Uterus (tissue), 4 donors: Measurements from ENCODE around the gene OR6X1. TPM values are rescaled to one million over a fixed set of nuclear protein-coding genes. Genes with fewer than 3 reads are reported as not detected.

Source experiments
- DNase-seq, 2 donors: peaks; one replicate each; pipeline ENCODE4 v3.0.0-alpha.2; 2019 to 2020
- H3K27ac ChIP-seq, 2 donors: fragments of 200-600 bp; sonication (generic); 1 replicate in 1 of 2; 2 replicates in 1 of 2; pipeline ENCODE4 v1.5.1; 2016 to 2018
- H3K27me3 ChIP-seq, 2 donors: fragments of 200-600 bp; sonication (generic); one replicate each; pipeline ENCODE4 v1.5.1; 2018 to 2019; ENCODE audit warnings: control low read depth in 1 of 2
- H3K36me3 ChIP-seq, 2 donors: fragments of 200-600 bp; sonication (generic); one replicate each; pipeline ENCODE4 v1.5.1; 2019; ENCODE audit warnings: control low read depth in 1 of 2
- H3K4me1 ChIP-seq, 2 donors: fragments of 200-600 bp; sonication (generic); one replicate each; pipeline ENCODE4 v1.5.1; 2018 to 2019; ENCODE audit warnings: control low read depth in 1 of 2
- H3K4me3 ChIP-seq, 2 donors: fragments of 200-600 bp; sonication (generic); 1 replicate in 1 of 2; 2 replicates in 1 of 2; pipeline ENCODE4 v1.5.1; 2018 to 2019; ENCODE audit warnings: mild to moderate bottlenecking in 1 of 2
- H3K9me3 ChIP-seq, 2 donors: fragments of 200-600 bp; sonication (generic); one replicate each; pipeline ENCODE4 v1.5.1; 2019; ENCODE audit warnings: control low read depth in 1 of 2
- POLR2A ChIP-seq, 2 donors: fragments of 450-650 bp; IDR thresholded peaks; one replicate each; pipeline ENCODE4 v1.6.1; 2016; ENCODE audit warnings: antibody characterized with exemption in 2 of 2, mild to moderate bottlenecking in 1 of 2, moderate library complexity in 1 of 2
- intact Hi-C: fragments of 100-400 bp; cut with DNase I; formaldehyde crosslinking; loops from one replicate; pipeline ENCODE4 v1.15.1; 2023; ENCODE audit warnings: low total_unique reads
- total RNA-seq, 4 donors: library from RNA; depleted of rRNA in 3 of 4; stranded (reverse); fragments of >200 nt in 3 of 4; gene quantifications; one replicate each; pipeline versions ENCODE4 v1.1.0 to v1.2.4, GENCODE V29; 2014 to 2023
- TF ChIP-seq, protein P1 (sequence below), 4 experiments: fragments of 200-600 bp in 2 of 4; fragments of 450-650 bp in 2 of 4; sonication (generic) in 2 of 4; IDR thresholded peaks; one replicate each; pipeline ENCODE4 v1.5.1; 2016 to 2019; ENCODE audit warnings: antibody characterized with exemption in 4 of 4, mild to moderate bottlenecking in 2 of 4, moderate library complexity in 1 of 4
- donor health status: DM: yes; HTN: yes; CAD: no.

OR6X1 gene
- total RNA-seq, 4 donors from 2014 or later = not detected

GRCh38 chr11:123778511-123778910 lies 24.2 kb upstream of the OR6X1 start:
- Histone ChIP-seq H3K4me3 (no peak overlapping the region), H3K27ac (no peak overlapping the region), H3K27me3 (no peaks in the 10 kb centered on the region), H3K9me3 (no peaks in the 10 kb centered on the region), H3K36me3 (no peaks in the 10 kb centered on the region), H3K4me1 (no peaks in the 10 kb centered on the region)
- no peak for DNase-seq
- intact Hi-C loops = no loop called here
- TF ChIP-seq POLR2A (IDR thresholded peaks at IDR 0.05) = no peak
- TF ChIP-seq, protein P1, sequence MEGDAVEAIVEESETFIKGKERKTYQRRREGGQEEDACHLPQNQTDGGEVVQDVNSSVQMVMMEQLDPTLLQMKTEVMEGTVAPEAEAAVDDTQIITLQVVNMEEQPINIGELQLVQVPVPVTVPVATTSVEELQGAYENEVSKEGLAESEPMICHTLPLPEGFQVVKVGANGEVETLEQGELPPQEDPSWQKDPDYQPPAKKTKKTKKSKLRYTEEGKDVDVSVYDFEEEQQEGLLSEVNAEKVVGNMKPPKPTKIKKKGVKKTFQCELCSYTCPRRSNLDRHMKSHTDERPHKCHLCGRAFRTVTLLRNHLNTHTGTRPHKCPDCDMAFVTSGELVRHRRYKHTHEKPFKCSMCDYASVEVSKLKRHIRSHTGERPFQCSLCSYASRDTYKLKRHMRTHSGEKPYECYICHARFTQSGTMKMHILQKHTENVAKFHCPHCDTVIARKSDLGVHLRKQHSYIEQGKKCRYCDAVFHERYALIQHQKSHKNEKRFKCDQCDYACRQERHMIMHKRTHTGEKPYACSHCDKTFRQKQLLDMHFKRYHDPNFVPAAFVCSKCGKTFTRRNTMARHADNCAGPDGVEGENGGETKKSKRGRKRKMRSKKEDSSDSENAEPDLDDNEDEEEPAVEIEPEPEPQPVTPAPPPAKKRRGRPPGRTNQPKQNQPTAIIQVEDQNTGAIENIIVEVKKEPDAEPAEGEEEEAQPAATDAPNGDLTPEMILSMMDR (IDR thresholded peaks at IDR 0.05) = no peak

DNA sequence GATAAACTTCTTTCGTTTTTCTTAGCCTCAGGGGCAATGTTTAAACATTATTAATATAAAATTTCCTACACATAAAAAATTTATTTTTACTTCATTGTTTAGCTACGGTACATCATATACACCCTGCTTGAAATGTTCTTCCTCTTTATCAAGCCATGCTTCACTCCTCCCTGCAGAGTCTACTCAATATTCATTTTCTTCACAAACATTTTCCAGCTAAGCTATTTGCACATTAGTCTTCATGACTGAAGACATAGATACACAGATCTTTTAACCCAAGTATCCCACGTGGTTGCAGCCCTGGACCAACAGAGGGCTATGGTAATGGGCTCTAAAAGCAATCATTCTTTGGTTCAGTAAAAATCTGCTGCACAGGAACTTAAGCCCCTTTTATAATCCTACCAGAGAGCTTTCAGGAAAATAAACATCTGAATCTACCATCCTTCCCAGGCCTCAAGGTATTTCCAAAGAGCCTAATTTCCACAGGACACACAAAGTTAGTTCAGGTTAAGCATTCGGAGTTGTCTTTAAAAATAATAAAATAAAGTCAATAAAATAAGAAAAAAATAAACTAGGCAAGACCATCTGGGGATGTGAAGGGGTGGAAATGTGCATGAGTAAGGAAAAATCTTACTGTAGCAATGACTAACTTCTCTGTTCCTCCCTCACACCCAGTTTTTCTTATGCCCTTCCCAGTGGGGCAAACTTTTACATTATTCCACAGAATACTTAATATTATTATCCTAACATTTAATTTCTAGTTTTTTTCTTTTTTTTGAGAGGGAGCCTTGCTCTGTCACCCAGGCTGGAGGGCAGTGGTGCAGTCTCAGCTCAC lies 21.6 kb upstream of the OR6X1 start:
- H3K4me3 ChIP-seq = no peak overlapping the region
- H3K9me3 ChIP-seq = no peaks in the 10 kb centered on the region
- intact Hi-C loops = no loop called here
- no peak overlapping the region for H3K27ac ChIP-seq
- no peaks in the 10 kb centered on the region for H3K4me1 ChIP-seq
- no peaks in the 10 kb centered on the region for H3K27me3 ChIP-seq
- no peaks in the 10 kb centered on the region for H3K36me3 ChIP-seq
- TF ChIP-seq, protein P1 (IDR thresholded peaks at IDR 0.05) = no peak
- TF ChIP-seq POLR2A (IDR thresholded peaks at IDR 0.05) = no peak
- DNase-seq = no peak

DNA sequence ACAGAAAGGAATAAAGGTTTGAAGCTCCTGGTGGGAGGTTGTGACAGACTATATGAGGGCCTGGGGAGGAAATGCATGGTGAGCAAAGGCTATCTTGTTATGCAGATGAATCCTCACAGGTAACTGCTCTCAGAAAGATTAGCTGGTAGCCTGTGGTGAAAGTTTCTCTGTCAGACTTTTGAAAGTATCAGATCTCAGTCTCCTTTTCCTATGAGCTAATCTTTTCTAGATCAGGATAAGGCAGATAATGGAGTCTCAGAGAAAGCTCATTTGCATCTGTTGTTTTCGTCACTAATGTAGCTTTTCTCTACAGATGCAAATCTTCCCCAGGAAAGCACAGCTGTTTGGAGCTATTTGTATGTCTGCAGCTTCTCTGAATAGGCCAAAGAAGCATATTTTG lies 21.0 kb upstream of the OR6X1 start:
- Histone ChIP-seq H3K4me3 (no peak overlapping the region), H3K27ac (no peak overlapping the region), H3K9me3 (no peaks in the 10 kb centered on the region), H3K36me3 (no peaks in the 10 kb centered on the region), H3K27me3 (no peaks in the 10 kb centered on the region), H3K4me1 (no peaks in the 10 kb centered on the region)
- no peak for TF ChIP-seq POLR2A (IDR thresholded peaks at IDR 0.05)
- TF ChIP-seq, protein P1 (IDR thresholded peaks at IDR 0.05) = no peak
- intact Hi-C loops = no loop called here
- DNase-seq = no peak

DNA sequence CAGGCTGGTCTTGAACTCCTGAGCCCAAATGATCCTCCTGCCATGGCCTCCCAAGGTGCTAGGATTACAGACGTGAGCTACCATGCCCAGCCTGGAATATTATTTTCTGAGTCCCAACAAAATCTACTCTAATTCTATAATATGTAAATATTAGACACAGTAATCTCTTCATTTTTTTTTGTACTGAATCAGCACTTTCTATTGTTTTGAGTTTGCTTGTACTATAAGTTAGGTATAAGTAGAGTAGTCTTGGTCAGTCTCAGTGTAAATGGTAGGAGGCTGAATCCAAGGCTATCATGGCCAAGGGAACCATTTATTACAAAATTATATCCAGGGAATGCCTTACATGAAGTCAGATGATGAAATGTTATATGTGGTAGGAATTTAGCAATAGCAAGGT lies 19.6 kb upstream of the OR6X1 start:
- TF ChIP-seq, protein P1 (IDR thresholded peaks at IDR 0.05) = no peak
- no peak for TF ChIP-seq POLR2A (IDR thresholded peaks at IDR 0.05)
- no peak for DNase-seq
- H3K4me3 ChIP-seq = no peak overlapping the region
- no peak overlapping the region for H3K27ac ChIP-seq
- H3K27me3 ChIP-seq = no peaks in the 10 kb centered on the region
- no peaks in the 10 kb centered on the region for H3K36me3 ChIP-seq
- H3K4me1 ChIP-seq = no peaks in the 10 kb centered on the region
- intact Hi-C loops = no loop called here
- no peaks in the 10 kb centered on the region for H3K9me3 ChIP-seq

GRCh38 chr11:123773026-123773425 lies 18.7 kb upstream of the OR6X1 start:
- Histone ChIP-seq H3K36me3 (no peaks in the 10 kb centered on the region), H3K4me3 (no peak overlapping the region), H3K27ac (no peak overlapping the region), H3K9me3 (no peaks in the 10 kb centered on the region), H3K27me3 (no peaks in the 10 kb centered on the region), H3K4me1 (no peaks in the 10 kb centered on the region)
- intact Hi-C loops = no loop called here
- no peak for DNase-seq
- TF ChIP-seq, protein P1 (IDR thresholded peaks at IDR 0.05) = no peak
- no peak for TF ChIP-seq POLR2A (IDR thresholded peaks at IDR 0.05)
